Brain pericyte (primary cell): ENCODE results near the gene COL23A1.

ENCODE experiments used
- DNase-seq: peaks from one replicate; pipeline ENCODE4 v3.0.0-alpha.2; 2012; ENCODE audit warnings: low read depth, low spot score

The COL23A1 gene

GRCh38 chr5:178555005-178555404, 35.2 kb downstream of the COL23A1 start:
- no peak for DNase-seq

GRCh38 chr5:178554311-178554710, 35.9 kb downstream of the COL23A1 start:
- DNase-seq = no peak

GRCh38 chr5:178553517-178553916, 36.7 kb downstream of the COL23A1 start:
- no peak for DNase-seq

- no peak for DNase-seq
These were observed 38.7 kb downstream of the COL23A1 start for GRCh38 chr5:178551468-178551867.

- DNase-seq = no peak
These were observed 39.1 kb downstream of the COL23A1 start for GRCh38 chr5:178551059-178551458.

- no peak for DNase-seq
These were observed 41.4 kb downstream of the COL23A1 start for GRCh38 chr5:178548746-178549145.

- DNase-seq = no peak
These were observed 42.3 kb downstream of the COL23A1 start for GRCh38 chr5:178547753-178548415.

GRCh38 chr5:178547052-178547666, 43.0 kb downstream of the COL23A1 start:
- DNase-seq = no peak

- no peak for DNase-seq
These were observed 43.5 kb downstream of the COL23A1 start for GRCh38 chr5:178546675-178547033.

GRCh38 chr5:178545941-178546674, 44.1 kb downstream of the COL23A1 start:
- no peak for DNase-seq

- DNase-seq = no peak
These were observed 45.0 kb downstream of the COL23A1 start for GRCh38 chr5:178545176-178545575.

GRCh38 chr5:178544166-178544834, 45.9 kb downstream of the COL23A1 start:
- DNase-seq = no peak

GRCh38 chr5:178542455-178542854, 47.7 kb downstream of the COL23A1 start:
- no peak for DNase-seq

- no peak for DNase-seq
These were observed 49.7 kb downstream of the COL23A1 start for GRCh38 chr5:178540526-178540925.

GRCh38 chr5:178538741-178539229, 51.4 kb downstream of the COL23A1 start:
- DNase-seq = no peak

GRCh38 chr5:178537467-178538371, 52.5 kb downstream of the COL23A1 start:
- no peak for DNase-seq

- DNase-seq = no peak
These were observed 53.4 kb downstream of the COL23A1 start for GRCh38 chr5:178536541-178537466.

- DNase-seq = no peak
These were observed 54.7 kb downstream of the COL23A1 start for GRCh38 chr5:178535299-178536175.

GRCh38 chr5:178533136-178533535, 57.1 kb downstream of the COL23A1 start:
- no peak for DNase-seq
